BJ (cell line): ENCODE data around the gene GRAMD4. TPM values are rescaled to one million over a fixed set of nuclear protein-coding genes. Genes with fewer than 3 reads are reported as not detected.

Source experiments
- CTCF ChIA-PET: fragments of 350-600 bp; formaldehyde crosslinking; extraction: SDS; loops from one replicate; lab custom pipeline; 2021; ENCODE audit warnings: antibody characterized with exemption, inconsistent platforms; lab: Yijun Ruan, JAX
- POLR2A ChIA-PET: fragments of 300-600 bp; sonication (Branson Sonifier 250); formaldehyde crosslinking; extraction: SDS; loops from one replicate; lab custom pipeline; 2021; ENCODE audit warnings: antibody characterized with exemption; lab: Charles Lee
- DNase-seq: peaks from one replicate; pipeline ENCODE4 v3.0.0-alpha.2; 2011; ENCODE audit warnings: low read depth
- H3K27me3 ChIP-seq: 2 replicates; pipeline ENCODE4 v1.6.0; 2011; ENCODE audit warnings: low read length; ENCODE audit not compliant: control insufficient read depth, insufficient read depth
- H3K36me3 ChIP-seq: 2 replicates; pipeline ENCODE4 v1.5.1; 2011; ENCODE audit warnings: low read length; ENCODE audit not compliant: control insufficient read depth, insufficient read depth
- H3K4me3 ChIP-seq: 2 replicates; pipeline ENCODE4 v1.5.1; 2011; ENCODE audit warnings: low read depth, mild to moderate bottlenecking, control low read depth, low read length
- CTCF ChIP-seq: IDR thresholded peaks from 2 replicates; pipeline ENCODE4 v1.5.1; 2011; ENCODE audit warnings: low read depth, mild to moderate bottlenecking, control low read depth, inconsistent platforms, low read length, moderate library complexity; ENCODE audit not compliant: insufficient read depth
- polyA plus RNA-seq: library from polyadenylated mRNA; depleted of rRNA; stranded (reverse); fragments of >200 nt; gene quantifications from 2 replicates; pipeline ENCODE4 v1.2.3, GENCODE V29; 2011

GRAMD4 gene
- polyA plus RNA-seq, 1 experiment = 10.3 TPM

GRCh38 chr22:46580940-46581537 is 39.1 kb upstream of the GRAMD4 start:
- no peak for TF ChIP-seq CTCF
- Histone ChIP-seq H3K4me3 (no peak overlapping the region), H3K36me3 (no peaks in the 10 kb centered on the region; the same call in 1 of the 2 replicates), H3K27me3 (no peaks in the 10 kb centered on the region)
- no peak for DNase-seq
- POLR2A ChIA-PET = no interaction called here
- CTCF ChIA-PET = no interaction called here

GRCh38 chr22:46581538-46582244 is 38.5 kb upstream of the GRAMD4 start:
- no peak for TF ChIP-seq CTCF
- no peak for DNase-seq
- ChIA-PET CTCF (interaction anchor here (0.8 kb wide), 1 partner anchor 217 kb away, joined by 3 read pairs; no protein-coding TSS in a partner anchor), POLR2A (no interaction called here)
- Histone ChIP-seq H3K27me3 (no peaks in the 10 kb centered on the region), H3K36me3 (no peaks in the 10 kb centered on the region; the same call in 1 of the 2 replicates), H3K4me3 (no peak overlapping the region)

- no peak for DNase-seq
- CTCF ChIA-PET = interaction anchor here (0.8 kb wide), 1 partner anchor 216 kb away, joined by 3 read pairs; no protein-coding TSS in a partner anchor
Measured at GRCh38 chr22:46582281-46582933, 37.8 kb upstream of the GRAMD4 start.

GRCh38 chr22:46583571-46583970 is 36.6 kb upstream of the GRAMD4 start:
- no peak for DNase-seq
- CTCF ChIA-PET = interaction anchor here (0.8 kb wide), 1 partner anchor 20 kb away, joined by 4 read pairs; no protein-coding TSS in a partner anchor
- Histone ChIP-seq H3K4me3 (no peak overlapping the region), H3K27me3 (no peaks in the 10 kb centered on the region), H3K36me3 (peaks cover 1% of the 10 kb centered on the region; the same call in 1 of the 2 replicates)
- POLR2A ChIA-PET = no interaction called here
- TF ChIP-seq CTCF = no peak

More at GRCh38 chr22:46582281-46582933, 37.8 kb upstream of the GRAMD4 start:
- Histone ChIP-seq H3K27me3 (no peaks in the 10 kb centered on the region), H3K36me3 (peaks cover 1% of the 10 kb centered on the region; the same call in 1 of the 2 replicates), H3K4me3 (no peak overlapping the region)
- no peak for TF ChIP-seq CTCF
- POLR2A ChIA-PET = no interaction called here
